HG02610 (cell line): Measurements from ENCODE around the gene SAMD9.
"Not testable (repeated sequence)": the region's sequence is repeated elsewhere in the genome, so short reads cannot be mapped to it uniquely, and the experiment has no call there.

Experiments
- ATAC-seq: cut with Tn5 transposase; IDR thresholded peaks from one replicate; pipeline ENCODE4 v1.9.1; 2021; ENCODE audit warnings: mild to moderate bottlenecking, moderate library complexity; ENCODE audit not compliant: unreplicated experiment

The SAMD9 gene

GRCh38 chr7:93117852-93118530 is at the start of gene SAMD9:
TSS of gene SAMD9 (minus strand) at chr7:93117979. CDS start at chr7:93106097, 11,882 bp downstream.
- peak; percentile 100 for ATAC-seq

GRCh38 chr7:93165447-93165846 is 47.7 kb upstream of the SAMD9 start:
- ATAC-seq = peak; percentile 98

- no peak for ATAC-seq
These were observed 47.0 kb upstream of the SAMD9 start for GRCh38 chr7:93164766-93165165.

- no peak for ATAC-seq
These were observed 43.5 kb upstream of the SAMD9 start for GRCh38 chr7:93161181-93161762.

- ATAC-seq = no peak
These were observed 42.6 kb upstream of the SAMD9 start for GRCh38 chr7:93160410-93160809.

GRCh38 chr7:93159490-93159889 is 41.7 kb upstream of the SAMD9 start:
- no peak for ATAC-seq

- ATAC-seq = no peak
These were observed 39.1 kb upstream of the SAMD9 start for GRCh38 chr7:93156884-93157283.

- ATAC-seq = no peak
These were observed 32.5 kb upstream of the SAMD9 start for GRCh38 chr7:93150200-93150835.

GRCh38 chr7:93148727-93149126 is 30.9 kb upstream of the SAMD9 start:
- no peak for ATAC-seq

GRCh38 chr7:93148144-93148543 is 30.4 kb upstream of the SAMD9 start, which contains the start of gene SAMD9L:
TSS of gene SAMD9L (minus strand) at chr7:93148385. CDS start at chr7:93135971, 12,414 bp downstream.
- ATAC-seq = peak; percentile 59

GRCh38 chr7:93147363-93147762 is 29.6 kb upstream of the SAMD9 start:
- peak; percentile 86 for ATAC-seq

- ATAC-seq = peak; percentile 43
These were observed 28.8 kb upstream of the SAMD9 start for GRCh38 chr7:93146472-93147141.

- ATAC-seq = no peak
These were observed 28.3 kb upstream of the SAMD9 start for GRCh38 chr7:93146036-93146435.

GRCh38 chr7:93145354-93145753 is 27.6 kb upstream of the SAMD9 start:
- ATAC-seq = no peak

GRCh38 chr7:93142127-93142526 is 24.3 kb upstream of the SAMD9 start:
- no peak for ATAC-seq

- ATAC-seq = no peak
These were observed 22.9 kb upstream of the SAMD9 start for GRCh38 chr7:93140582-93141191.

- ATAC-seq = no peak
These were observed 20.8 kb upstream of the SAMD9 start for GRCh38 chr7:93138576-93138975.

- ATAC-seq = no peak
These were observed 15.2 kb upstream of the SAMD9 start for GRCh38 chr7:93133005-93133404.

- ATAC-seq = no peak
These were observed 14.4 kb upstream of the SAMD9 start for GRCh38 chr7:93132216-93132615.

GRCh38 chr7:93126954-93127353 is 9.2 kb upstream of the SAMD9 start:
- ATAC-seq = not testable (repeated sequence)

- not testable (repeated sequence) for ATAC-seq
These were observed 5.8 kb upstream of the SAMD9 start for GRCh38 chr7:93123532-93123931.
